HepG2 (cell line): ENCODE measurements around the gene GFPT2. TPM values are rescaled to one million over a fixed set of nuclear protein-coding genes. Genes with fewer than 3 reads are reported as not detected.

Source experiments
- EHMT2 ChIP-seq: fragments of 200-600 bp; sonication (generic); IDR thresholded peaks from 2 replicates; pipeline ENCODE4 v1.7.0; 2017; ENCODE audit warnings: antibody characterized with exemption, low read depth, low read length, borderline replicate concordance
- FOXO1 ChIP-seq: sonication (generic); formaldehyde crosslinking; IDR thresholded peaks from 2 replicates; pipeline ENCODE4 v1.4.0; 2020; ENCODE audit warnings: missing genetic modification reagents
- GTF2F1 ChIP-seq: fragments of 150-350 bp; IDR thresholded peaks from 2 replicates; pipeline ENCODE4 v1.6.1; 2014; ENCODE audit warnings: low read length
- HNF4G ChIP-seq, 2 experiments: sonication (generic) in 1 of 2; formaldehyde crosslinking in 1 of 2; IDR thresholded peaks; 2 replicates each; pipeline versions ENCODE4 v1.4.0 to v1.6.1; 2011 to 2020; ENCODE audit warnings: borderline replicate concordance in 2 of 2, low read depth in 2 of 2, mild to moderate bottlenecking in 2 of 2, low read length in 1 of 2, missing genetic modification reagents in 1 of 2, moderate library complexity in 1 of 2
- MLLT10 ChIP-seq: sonication (generic); formaldehyde crosslinking; IDR thresholded peaks from 2 replicates; pipeline ENCODE4 v1.4.0; 2020; ENCODE audit warnings: missing genetic modification reagents
- MTA3 ChIP-seq: sonication (generic); formaldehyde crosslinking; IDR thresholded peaks from 2 replicates; pipeline ENCODE4 v1.4.0; 2020; ENCODE audit warnings: missing genetic modification reagents
- NCOA5 ChIP-seq: sonication (generic); formaldehyde crosslinking; IDR thresholded peaks from 2 replicates; pipeline ENCODE4 v1.4.0; 2020; ENCODE audit warnings: missing genetic modification reagents
- POLR2AphosphoS5 ChIP-seq: IDR thresholded peaks from 2 replicates; pipeline ENCODE4 v1.6.1; 2012; ENCODE audit warnings: low read depth, low read length
- RFX1 ChIP-seq: fragments of 450-650 bp; IDR thresholded peaks from 2 replicates; pipeline ENCODE4 v1.6.1; 2017
- SCMH1 ChIP-seq: sonication (generic); formaldehyde crosslinking; IDR thresholded peaks from 2 replicates; pipeline ENCODE4 v1.9.0; 2021; ENCODE audit warnings: missing genetic modification reagents, mild to moderate bottlenecking, borderline replicate concordance
- TARDBP ChIP-seq: sonication (generic); formaldehyde crosslinking; IDR thresholded peaks from 2 replicates; pipeline ENCODE4 v1.8.0; 2022; ENCODE audit warnings: mild to moderate bottlenecking, missing genetic modification reagents
- THYN1 ChIP-seq: sonication (generic); formaldehyde crosslinking; IDR thresholded peaks from 2 replicates; pipeline ENCODE4 v1.8.1; 2023; ENCODE audit warnings: low read depth, mild to moderate bottlenecking, moderate library complexity, missing genetic modification reagents, borderline replicate concordance
- ZFP41 ChIP-seq: sonication (generic); formaldehyde crosslinking; IDR thresholded peaks from 2 replicates; pipeline ENCODE4 v1.4.0; 2020; ENCODE audit warnings: mild to moderate bottlenecking, missing genetic modification reagents, borderline replicate concordance
- ZNF430 ChIP-seq: sonication (generic); formaldehyde crosslinking; IDR thresholded peaks from 2 replicates; pipeline ENCODE4 v1.9.0; 2021; ENCODE audit warnings: mild to moderate bottlenecking, missing genetic modification reagents
- ZNF431 ChIP-seq: sonication (generic); formaldehyde crosslinking; IDR thresholded peaks from 2 replicates; pipeline ENCODE4 v1.9.0; 2022; ENCODE audit warnings: missing genetic modification reagents, low read depth, mild to moderate bottlenecking, borderline replicate concordance
- ZNF589 ChIP-seq: sonication (generic); formaldehyde crosslinking; conservative IDR thresholded peaks from 2 replicates; pipeline ENCODE4 v1.8.0; 2022; ENCODE audit warnings: mild to moderate bottlenecking, moderate library complexity, missing genetic modification reagents
- ZNF773 ChIP-seq: sonication (generic); formaldehyde crosslinking; IDR thresholded peaks from 2 replicates; pipeline ENCODE4 v1.4.0; 2020; ENCODE audit warnings: missing genetic modification reagents, borderline replicate concordance
- ZNF790 ChIP-seq: sonication (generic); formaldehyde crosslinking; IDR thresholded peaks from 2 replicates; pipeline ENCODE4 v1.8.0; 2022; ENCODE audit warnings: missing genetic modification reagents, mild to moderate bottlenecking, borderline replicate concordance
- ZSCAN25 ChIP-seq: sonication (generic); formaldehyde crosslinking; IDR thresholded peaks from 2 replicates; pipeline ENCODE4 v1.8.0; 2022; ENCODE audit warnings: mild to moderate bottlenecking, missing genetic modification reagents
- polyA plus RNA-seq, 8 experiments: library from polyadenylated mRNA; depleted of rRNA in 3 of 8; stranded (reverse) in 7 of 8; unstranded in 1 of 8; fragments of >200 nt; fragmentation: Illumina TruSeq in 4 of 8; extraction: Trizol in 4 of 8; gene quantifications; 2 replicates each; pipeline versions ENCODE4 v1.2.1 to v1.2.3, GENCODE V29; 2011 to 2016; ENCODE audit warnings: low read depth in 4 of 8, missing spikeins in 1 of 8, mixed read lengths in 1 of 8; ENCODE audit not compliant: insufficient read depth in 1 of 8
- total RNA-seq, 5 experiments: library from RNA; depleted of rRNA; stranded (reverse); fragments of >200 nt; fragmentation: Illumina TruSeq; extraction: Trizol; gene quantifications; 2 replicates each; pipeline ENCODE4 v1.2.3, GENCODE V29; 2016; ENCODE audit warnings: low read depth in 1 of 5
- TF ChIP-seq, protein P1 (sequence below): sonication (generic); formaldehyde crosslinking; IDR thresholded peaks from 2 replicates; pipeline ENCODE4 v1.5.0; 2020; ENCODE audit warnings: missing genetic modification reagents
- TF ChIP-seq, protein P2 (sequence below): sonication (generic); formaldehyde crosslinking; IDR thresholded peaks from 2 replicates; pipeline ENCODE4; 2020; ENCODE audit warnings: missing genetic modification reagents, mild to moderate bottlenecking, borderline replicate concordance
- TF ChIP-seq, protein P3 (sequence below): sonication (generic); formaldehyde crosslinking; IDR thresholded peaks from 2 replicates; pipeline ENCODE4 v1.4.0; 2020; ENCODE audit warnings: mild to moderate bottlenecking, missing genetic modification reagents
- TF ChIP-seq, protein P4 (sequence below): sonication (generic); formaldehyde crosslinking; IDR thresholded peaks from 2 replicates; pipeline ENCODE4 v1.8.0; 2022; ENCODE audit warnings: missing genetic modification reagents, low read depth, mild to moderate bottlenecking, borderline replicate concordance

Gene GFPT2
- total and polyA plus RNA-seq, 2 of the 13 experiments (the other 11 are each of a cell fraction or from before 2014, with no cell fraction given) = 0.18 TPM

DNA sequence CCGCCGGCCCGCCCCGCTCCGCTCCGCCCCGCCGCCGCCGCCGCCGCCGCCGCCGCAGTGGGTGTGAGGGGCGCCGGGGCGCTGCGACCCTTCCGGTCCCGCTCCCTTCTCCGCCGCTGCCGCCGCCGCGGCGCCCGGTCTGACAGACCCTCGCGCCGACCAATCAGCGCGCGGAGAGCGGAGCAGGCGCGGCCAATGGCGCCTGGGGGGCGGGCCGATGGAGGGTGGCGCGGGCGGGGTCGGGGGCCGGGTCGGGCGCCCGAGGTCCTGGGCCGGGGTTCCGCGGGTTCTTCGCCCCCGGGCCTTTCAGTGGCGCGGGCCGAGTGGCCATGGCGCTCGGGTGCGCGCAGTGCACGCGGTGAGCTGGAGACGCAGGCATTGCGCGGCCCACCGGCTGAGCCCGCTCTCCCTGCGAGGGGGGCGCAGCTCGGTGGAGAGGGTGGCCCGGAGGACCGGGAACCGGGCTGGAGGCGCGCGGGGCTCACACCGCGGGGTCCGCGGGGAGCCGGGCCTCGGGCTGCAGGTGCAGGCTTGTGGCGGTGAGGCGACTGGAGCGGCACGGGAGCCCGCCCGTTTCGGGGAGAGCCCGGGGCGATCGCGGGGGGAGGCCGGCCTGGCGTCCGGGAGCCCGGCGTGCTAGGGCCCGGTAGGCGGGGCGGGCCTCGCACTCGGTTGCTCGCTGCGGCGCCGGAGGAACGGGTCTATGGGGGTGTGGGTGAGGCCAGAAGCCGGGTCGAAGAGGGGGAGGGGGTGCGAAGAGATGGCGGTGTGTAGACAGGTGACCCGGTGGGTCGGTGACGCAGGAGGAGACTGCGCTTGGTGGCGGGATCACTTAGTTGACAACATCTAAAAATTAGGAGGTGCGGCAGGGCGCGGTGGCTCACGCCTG is 60.9 kb downstream of the GFPT2 start, which contains the start of gene MAPK9 (continued):
- no peak for TF ChIP-seq FOXO1
- no peak for TF ChIP-seq MTA3
- TF ChIP-seq ZNF431 = no peak
- TF ChIP-seq, protein P1, sequence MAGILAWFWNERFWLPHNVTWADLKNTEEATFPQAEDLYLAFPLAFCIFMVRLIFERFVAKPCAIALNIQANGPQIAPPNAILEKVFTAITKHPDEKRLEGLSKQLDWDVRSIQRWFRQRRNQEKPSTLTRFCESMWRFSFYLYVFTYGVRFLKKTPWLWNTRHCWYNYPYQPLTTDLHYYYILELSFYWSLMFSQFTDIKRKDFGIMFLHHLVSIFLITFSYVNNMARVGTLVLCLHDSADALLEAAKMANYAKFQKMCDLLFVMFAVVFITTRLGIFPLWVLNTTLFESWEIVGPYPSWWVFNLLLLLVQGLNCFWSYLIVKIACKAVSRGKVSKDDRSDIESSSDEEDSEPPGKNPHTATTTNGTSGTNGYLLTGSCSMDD (CRISPR knock-in tag) = no peak
- no peak for TF ChIP-seq NCOA5
- TF ChIP-seq ZNF773 (CRISPR knock-in tag) = no peak; the same call in 1 of the 2 replicates
- TF ChIP-seq HNF4G (IDR thresholded peaks at IDR 0.05; ENCODE audit: borderline replicate concordance, low read depth, low read length) = no peak
- no peak for TF ChIP-seq HNF4G (CRISPR knock-in tag; IDR thresholded peaks at IDR 0.05; ENCODE audit: borderline replicate concordance, low read depth)
- TF ChIP-seq ZNF589 (CRISPR knock-in tag) = no peak
- no peak for TF ChIP-seq THYN1 (CRISPR knock-in tag)
- TF ChIP-seq TARDBP (CRISPR knock-in tag) = peak; percentile 39; the same call in 1 of the 2 replicates
- no peak for TF ChIP-seq EHMT2
- TF ChIP-seq, protein P2, sequence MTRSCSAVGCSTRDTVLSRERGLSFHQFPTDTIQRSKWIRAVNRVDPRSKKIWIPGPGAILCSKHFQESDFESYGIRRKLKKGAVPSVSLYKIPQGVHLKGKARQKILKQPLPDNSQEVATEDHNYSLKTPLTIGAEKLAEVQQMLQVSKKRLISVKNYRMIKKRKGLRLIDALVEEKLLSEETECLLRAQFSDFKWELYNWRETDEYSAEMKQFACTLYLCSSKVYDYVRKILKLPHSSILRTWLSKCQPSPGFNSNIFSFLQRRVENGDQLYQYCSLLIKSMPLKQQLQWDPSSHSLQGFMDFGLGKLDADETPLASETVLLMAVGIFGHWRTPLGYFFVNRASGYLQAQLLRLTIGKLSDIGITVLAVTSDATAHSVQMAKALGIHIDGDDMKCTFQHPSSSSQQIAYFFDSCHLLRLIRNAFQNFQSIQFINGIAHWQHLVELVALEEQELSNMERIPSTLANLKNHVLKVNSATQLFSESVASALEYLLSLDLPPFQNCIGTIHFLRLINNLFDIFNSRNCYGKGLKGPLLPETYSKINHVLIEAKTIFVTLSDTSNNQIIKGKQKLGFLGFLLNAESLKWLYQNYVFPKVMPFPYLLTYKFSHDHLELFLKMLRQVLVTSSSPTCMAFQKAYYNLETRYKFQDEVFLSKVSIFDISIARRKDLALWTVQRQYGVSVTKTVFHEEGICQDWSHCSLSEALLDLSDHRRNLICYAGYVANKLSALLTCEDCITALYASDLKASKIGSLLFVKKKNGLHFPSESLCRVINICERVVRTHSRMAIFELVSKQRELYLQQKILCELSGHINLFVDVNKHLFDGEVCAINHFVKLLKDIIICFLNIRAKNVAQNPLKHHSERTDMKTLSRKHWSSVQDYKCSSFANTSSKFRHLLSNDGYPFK (CRISPR knock-in tag) = no peak
- 0 out of 2 replicates have a peak, but pooled peaks have one; percentile 43 for TF ChIP-seq ZNF790
- TF ChIP-seq, protein P3, sequence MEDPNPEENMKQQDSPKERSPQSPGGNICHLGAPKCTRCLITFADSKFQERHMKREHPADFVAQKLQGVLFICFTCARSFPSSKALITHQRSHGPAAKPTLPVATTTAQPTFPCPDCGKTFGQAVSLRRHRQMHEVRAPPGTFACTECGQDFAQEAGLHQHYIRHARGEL = no peak
- no peak for TF ChIP-seq RFX1
- TF ChIP-seq MLLT10 (CRISPR knock-in tag) = no peak
- peak; percentile 42; the same call in 1 of the 2 replicates for TF ChIP-seq POLR2AphosphoS5
- TF ChIP-seq GTF2F1 = no peak
- no peak for TF ChIP-seq SCMH1 (CRISPR knock-in tag)
- TF ChIP-seq ZFP41 (CRISPR knock-in tag) = no peak
- peak; percentile 50; the same call in 1 of the 2 replicates for TF ChIP-seq ZNF430 (CRISPR knock-in tag)
- no peak; the same call in 1 of the 2 replicates for TF ChIP-seq ZSCAN25
- TF ChIP-seq, protein P4, sequence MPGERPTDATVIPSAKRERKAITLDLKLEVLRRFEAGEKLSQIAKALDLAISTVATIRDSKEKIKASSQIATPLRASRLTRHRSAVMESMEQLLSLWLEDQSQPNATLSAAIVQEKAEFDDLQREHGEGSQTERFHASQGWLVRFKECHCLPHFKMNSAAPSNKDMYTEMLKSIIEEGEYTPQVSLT = no peak
